GM23338 (cell line): ENCODE results near the gene TMED10.

Experiments
- CREB1 ChIP-seq: fragments of 250-450 bp; sonication (Bioruptor Pico); IDR thresholded peaks from 2 replicates; pipeline ENCODE4 v1.5.0; 2020; ENCODE audit warnings: low read depth, mild to moderate bottlenecking, moderate library complexity
- CTCF ChIP-seq, 2 experiments: fragments of 200-600 bp in 1 of 2; sonication (generic) in 1 of 2; conservative IDR thresholded peaks; 2 replicates each; pipeline versions ENCODE4 v1.5.1 to v1.6.1; 2016 to 2017; ENCODE audit warnings: antibody characterized with exemption in 2 of 2, low read depth in 2 of 2, mild to moderate bottlenecking in 2 of 2, moderate library complexity in 1 of 2
- EZH2 ChIP-seq: fragments of 200-600 bp; sonication (generic); IDR thresholded peaks from one replicate; pipeline ENCODE4 v1.8.0; 2017; ENCODE audit warnings: antibody characterized with exemption, mild to moderate bottlenecking, low read depth; ENCODE audit not compliant: unreplicated experiment
- EZH2phosphoT487 ChIP-seq: fragments of 200-600 bp; sonication (generic); IDR thresholded peaks from one replicate; pipeline ENCODE4 v1.8.1; 2018; ENCODE audit warnings: antibody characterized with exemption; ENCODE audit not compliant: unreplicated experiment
- JUNB ChIP-seq: IDR thresholded peaks from one replicate; pipeline ENCODE4 v1.6.1; 2016; ENCODE audit warnings: antibody characterized with exemption; ENCODE audit not compliant: unreplicated experiment
- NANOG ChIP-seq: IDR thresholded peaks from 2 replicates; pipeline ENCODE4 v1.6.1; 2016; ENCODE audit warnings: antibody characterized with exemption, borderline replicate concordance
- POLR2AphosphoS5 ChIP-seq: IDR thresholded peaks from 2 replicates; pipeline ENCODE4 v1.6.1; 2016; ENCODE audit warnings: antibody characterized with exemption, low read depth
- STAT1 ChIP-seq: IDR thresholded peaks from one replicate; pipeline ENCODE4 v1.6.1; 2016; ENCODE audit warnings: antibody characterized with exemption; ENCODE audit not compliant: unreplicated experiment
- ZNF114 ChIP-seq: fragments of 250-450 bp; sonication (Bioruptor Pico); IDR thresholded peaks from 2 replicates; pipeline ENCODE4 v1.5.0; 2020; ENCODE audit warnings: mild to moderate bottlenecking, moderate library complexity
- ZNF331 ChIP-seq: fragments of 250-450 bp; sonication (Bioruptor Pico); IDR thresholded peaks from 2 replicates; pipeline ENCODE4 v1.5.0; 2020; ENCODE audit warnings: low read depth, mild to moderate bottlenecking, moderate library complexity
- TF ChIP-seq, protein P1 (sequence below): IDR thresholded peaks from 2 replicates; pipeline ENCODE4 v1.6.1; 2016; ENCODE audit warnings: antibody characterized with exemption
- TF ChIP-seq, protein P2 (sequence below): IDR thresholded peaks from one replicate; pipeline ENCODE4 v1.6.1; 2018; ENCODE audit warnings: antibody characterized with exemption; ENCODE audit not compliant: unreplicated experiment
- TF ChIP-seq, protein P3 (sequence below): fragments of 250-450 bp; sonication (Bioruptor Pico); IDR thresholded peaks from 2 replicates; pipeline ENCODE4 v1.5.0; 2020; ENCODE audit warnings: mild to moderate bottlenecking, moderate library complexity

- TF ChIP-seq POLR2AphosphoS5 = no peak
- no peak for TF ChIP-seq CTCF (conservative IDR thresholded peaks at IDR 0.05; ENCODE audit: low read depth in 2 of 2)
- no peak for TF ChIP-seq EZH2
- TF ChIP-seq CREB1 (CRISPR knock-in tag) = no peak
- TF ChIP-seq, protein P1, sequence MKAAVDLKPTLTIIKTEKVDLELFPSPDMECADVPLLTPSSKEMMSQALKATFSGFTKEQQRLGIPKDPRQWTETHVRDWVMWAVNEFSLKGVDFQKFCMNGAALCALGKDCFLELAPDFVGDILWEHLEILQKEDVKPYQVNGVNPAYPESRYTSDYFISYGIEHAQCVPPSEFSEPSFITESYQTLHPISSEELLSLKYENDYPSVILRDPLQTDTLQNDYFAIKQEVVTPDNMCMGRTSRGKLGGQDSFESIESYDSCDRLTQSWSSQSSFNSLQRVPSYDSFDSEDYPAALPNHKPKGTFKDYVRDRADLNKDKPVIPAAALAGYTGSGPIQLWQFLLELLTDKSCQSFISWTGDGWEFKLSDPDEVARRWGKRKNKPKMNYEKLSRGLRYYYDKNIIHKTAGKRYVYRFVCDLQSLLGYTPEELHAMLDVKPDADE = no peak
- TF ChIP-seq, protein P2, sequence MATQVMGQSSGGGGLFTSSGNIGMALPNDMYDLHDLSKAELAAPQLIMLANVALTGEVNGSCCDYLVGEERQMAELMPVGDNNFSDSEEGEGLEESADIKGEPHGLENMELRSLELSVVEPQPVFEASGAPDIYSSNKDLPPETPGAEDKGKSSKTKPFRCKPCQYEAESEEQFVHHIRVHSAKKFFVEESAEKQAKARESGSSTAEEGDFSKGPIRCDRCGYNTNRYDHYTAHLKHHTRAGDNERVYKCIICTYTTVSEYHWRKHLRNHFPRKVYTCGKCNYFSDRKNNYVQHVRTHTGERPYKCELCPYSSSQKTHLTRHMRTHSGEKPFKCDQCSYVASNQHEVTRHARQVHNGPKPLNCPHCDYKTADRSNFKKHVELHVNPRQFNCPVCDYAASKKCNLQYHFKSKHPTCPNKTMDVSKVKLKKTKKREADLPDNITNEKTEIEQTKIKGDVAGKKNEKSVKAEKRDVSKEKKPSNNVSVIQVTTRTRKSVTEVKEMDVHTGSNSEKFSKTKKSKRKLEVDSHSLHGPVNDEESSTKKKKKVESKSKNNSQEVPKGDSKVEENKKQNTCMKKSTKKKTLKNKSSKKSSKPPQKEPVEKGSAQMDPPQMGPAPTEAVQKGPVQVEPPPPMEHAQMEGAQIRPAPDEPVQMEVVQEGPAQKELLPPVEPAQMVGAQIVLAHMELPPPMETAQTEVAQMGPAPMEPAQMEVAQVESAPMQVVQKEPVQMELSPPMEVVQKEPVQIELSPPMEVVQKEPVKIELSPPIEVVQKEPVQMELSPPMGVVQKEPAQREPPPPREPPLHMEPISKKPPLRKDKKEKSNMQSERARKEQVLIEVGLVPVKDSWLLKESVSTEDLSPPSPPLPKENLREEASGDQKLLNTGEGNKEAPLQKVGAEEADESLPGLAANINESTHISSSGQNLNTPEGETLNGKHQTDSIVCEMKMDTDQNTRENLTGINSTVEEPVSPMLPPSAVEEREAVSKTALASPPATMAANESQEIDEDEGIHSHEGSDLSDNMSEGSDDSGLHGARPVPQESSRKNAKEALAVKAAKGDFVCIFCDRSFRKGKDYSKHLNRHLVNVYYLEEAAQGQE = no peak
- TF ChIP-seq EZH2phosphoT487 = no peak
- no peak for TF ChIP-seq ZNF331 (CRISPR knock-in tag)
- TF ChIP-seq, protein P3, sequence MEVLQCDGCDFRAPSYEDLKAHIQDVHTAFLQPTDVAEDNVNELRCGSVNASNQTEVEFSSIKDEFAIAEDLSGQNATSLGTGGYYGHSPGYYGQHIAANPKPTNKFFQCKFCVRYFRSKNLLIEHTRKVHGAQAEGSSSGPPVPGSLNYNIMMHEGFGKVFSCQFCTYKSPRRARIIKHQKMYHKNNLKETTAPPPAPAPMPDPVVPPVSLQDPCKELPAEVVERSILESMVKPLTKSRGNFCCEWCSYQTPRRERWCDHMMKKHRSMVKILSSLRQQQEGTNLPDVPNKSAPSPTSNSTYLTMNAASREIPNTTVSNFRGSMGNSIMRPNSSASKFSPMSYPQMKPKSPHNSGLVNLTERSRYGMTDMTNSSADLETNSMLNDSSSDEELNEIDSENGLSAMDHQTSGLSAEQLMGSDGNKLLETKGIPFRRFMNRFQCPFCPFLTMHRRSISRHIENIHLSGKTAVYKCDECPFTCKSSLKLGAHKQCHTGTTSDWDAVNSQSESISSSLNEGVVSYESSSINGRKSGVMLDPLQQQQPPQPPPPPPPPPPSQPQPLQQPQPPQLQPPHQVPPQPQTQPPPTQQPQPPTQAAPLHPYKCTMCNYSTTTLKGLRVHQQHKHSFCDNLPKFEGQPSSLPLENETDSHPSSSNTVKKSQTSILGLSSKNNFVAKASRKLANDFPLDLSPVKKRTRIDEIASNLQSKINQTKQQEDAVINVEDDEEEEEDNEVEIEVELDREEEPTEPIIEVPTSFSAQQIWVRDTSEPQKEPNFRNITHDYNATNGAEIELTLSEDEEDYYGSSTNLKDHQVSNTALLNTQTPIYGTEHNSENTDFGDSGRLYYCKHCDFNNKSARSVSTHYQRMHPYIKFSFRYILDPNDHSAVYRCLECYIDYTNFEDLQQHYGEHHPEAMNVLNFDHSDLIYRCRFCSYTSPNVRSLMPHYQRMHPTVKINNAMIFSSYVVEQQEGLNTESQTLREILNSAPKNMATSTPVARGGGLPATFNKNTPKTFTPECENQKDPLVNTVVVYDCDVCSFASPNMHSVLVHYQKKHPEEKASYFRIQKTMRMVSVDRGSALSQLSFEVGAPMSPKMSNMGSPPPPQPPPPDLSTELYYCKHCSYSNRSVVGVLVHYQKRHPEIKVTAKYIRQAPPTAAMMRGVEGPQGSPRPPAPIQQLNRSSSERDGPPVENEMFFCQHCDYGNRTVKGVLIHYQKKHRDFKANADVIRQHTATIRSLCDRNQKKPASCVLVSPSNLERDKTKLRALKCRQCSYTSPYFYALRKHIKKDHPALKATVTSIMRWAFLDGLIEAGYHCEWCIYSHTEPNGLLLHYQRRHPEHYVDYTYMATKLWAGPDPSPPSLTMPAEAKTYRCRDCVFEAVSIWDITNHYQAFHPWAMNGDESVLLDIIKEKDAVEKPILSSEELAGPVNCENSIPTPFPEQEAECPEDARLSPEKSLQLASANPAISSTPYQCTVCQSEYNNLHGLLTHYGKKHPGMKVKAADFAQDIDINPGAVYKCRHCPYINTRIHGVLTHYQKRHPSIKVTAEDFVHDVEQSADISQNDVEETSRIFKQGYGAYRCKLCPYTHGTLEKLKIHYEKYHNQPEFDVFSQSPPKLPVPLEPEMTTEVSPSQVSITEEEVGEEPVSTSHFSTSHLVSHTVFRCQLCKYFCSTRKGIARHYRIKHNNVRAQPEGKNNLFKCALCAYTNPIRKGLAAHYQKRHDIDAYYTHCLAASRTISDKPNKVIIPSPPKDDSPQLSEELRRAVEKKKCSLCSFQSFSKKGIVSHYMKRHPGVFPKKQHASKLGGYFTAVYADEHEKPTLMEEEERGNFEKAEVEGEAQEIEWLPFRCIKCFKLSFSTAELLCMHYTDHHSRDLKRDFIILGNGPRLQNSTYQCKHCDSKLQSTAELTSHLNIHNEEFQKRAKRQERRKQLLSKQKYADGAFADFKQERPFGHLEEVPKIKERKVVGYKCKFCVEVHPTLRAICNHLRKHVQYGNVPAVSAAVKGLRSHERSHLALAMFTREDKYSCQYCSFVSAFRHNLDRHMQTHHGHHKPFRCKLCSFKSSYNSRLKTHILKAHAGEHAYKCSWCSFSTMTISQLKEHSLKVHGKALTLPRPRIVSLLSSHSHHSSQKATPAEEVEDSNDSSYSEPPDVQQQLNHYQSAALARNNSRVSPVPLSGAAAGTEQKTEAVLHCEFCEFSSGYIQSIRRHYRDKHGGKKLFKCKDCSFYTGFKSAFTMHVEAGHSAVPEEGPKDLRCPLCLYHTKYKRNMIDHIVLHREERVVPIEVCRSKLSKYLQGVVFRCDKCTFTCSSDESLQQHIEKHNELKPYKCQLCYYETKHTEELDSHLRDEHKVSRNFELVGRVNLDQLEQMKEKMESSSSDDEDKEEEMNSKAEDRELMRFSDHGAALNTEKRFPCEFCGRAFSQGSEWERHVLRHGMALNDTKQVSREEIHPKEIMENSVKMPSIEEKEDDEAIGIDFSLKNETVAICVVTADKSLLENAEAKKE = no peak
- no peak for TF ChIP-seq JUNB
- TF ChIP-seq NANOG = no peak
- no peak for TF ChIP-seq STAT1
- TF ChIP-seq ZNF114 (CRISPR knock-in tag) = no peak
Measured at GRCh38 chr14:75120541-75121291, 55.7 kb downstream of the TMED10 start.
